Right cardiac atrium (tissue), 5 donors: Measurements from ENCODE around the gene P2RX5. TPM values are rescaled to one million over a fixed set of nuclear protein-coding genes. Genes with fewer than 3 reads are reported as not detected.

Experiments
- ATAC-seq, 2 donors: fragments of 200-7000 bp; cut with Tn5 transposase; one replicate each; pipeline versions ENCODE4 v1.8.0 to v1.9.1; 2020; ENCODE audit warnings: moderate library complexity in 2 of 2, mild to moderate bottlenecking in 1 of 2
- DNase-seq, 3 donors: peaks; one replicate each; pipeline ENCODE4 v3.0.0-alpha.2; 2020
- H3K27ac ChIP-seq: one replicate; pipeline ENCODE4 v1.5.1; 2013; ENCODE audit warnings: mild to moderate bottlenecking, low read length, control low read depth, moderate library complexity
- H3K27me3 ChIP-seq: one replicate; pipeline ENCODE4 v1.6.1; 2013; ENCODE audit not compliant: control insufficient read depth, insufficient read depth
- H3K4me1 ChIP-seq: one replicate; pipeline ENCODE4 v1.6.1; 2013; ENCODE audit warnings: low read length; ENCODE audit not compliant: control insufficient read depth, insufficient read depth
- H3K4me3 ChIP-seq: one replicate; pipeline ENCODE4 v1.5.1; 2013; ENCODE audit warnings: low read length, control low read depth
- H3K9me3 ChIP-seq: one replicate; pipeline ENCODE4 v1.6.1; 2013; ENCODE audit warnings: low read length; ENCODE audit not compliant: control insufficient read depth
- WGBS: extraction: QIAGEN DNeasy Blood & Tissue Kit; methylation state at CpG from one replicate; pipeline ENCODE4 v1.1.7; 2013; 5-methylcytosine and 5-hydroxymethylcytosine counted together
- intact Hi-C, 4 donors: fragments of 100-400 bp; cut with DNase I; formaldehyde crosslinking; loops; one replicate each; pipeline versions ENCODE4 v1.11.0 to v1.14.0; 2022 to 2023
- polyA plus RNA-seq: library from polyadenylated mRNA; stranded (reverse); fragments of 200-250 nt; gene quantifications from one replicate; pipeline ENCODE4 v1.2.3, GENCODE V29; 2013
- total RNA-seq, 4 donors: library from RNA; stranded (reverse); fragmentation: NEBNext Ultra II Directional; extraction: Animal tissue kit (Norgen Biotek cat#: 25700); gene quantifications; one replicate each; pipeline ENCODE4 v1.2.1, GENCODE V29; 2021
- donor health status: healthy with polysubstance abuse.
- donor health status: DM: no; HTN: yes; CAD: no.
- donor health status: DM: no; HTN: no; CAD: no.
- donor health status: DM: no; HTN: yes; CAD: no; lungs with severe emphysema.
- donor health status: DM: yes; HTN: yes; CAD: no.

Gene P2RX5
- total and polyA plus RNA-seq, 5 donors, result 5.8 to 12.5 (median 8.6) TPM

DNA sequence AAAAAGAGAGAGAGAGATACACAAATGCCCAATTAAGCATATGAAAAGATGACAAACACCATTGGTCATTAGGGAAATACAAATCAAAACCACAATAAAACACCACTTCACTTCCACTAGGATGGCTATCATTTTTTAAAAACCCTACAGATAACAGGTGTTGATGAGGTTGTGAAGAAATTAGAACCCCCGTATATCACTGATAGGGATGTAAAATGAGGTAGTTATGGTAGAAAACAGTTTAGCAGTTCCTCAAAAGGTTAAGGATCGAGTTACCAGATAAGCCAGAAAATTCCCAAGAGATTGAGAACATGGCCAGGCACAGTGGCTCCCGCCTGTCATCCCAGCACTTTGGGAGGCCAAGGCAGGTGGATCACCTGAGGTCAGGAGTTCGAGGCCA, 2.8 kb downstream of the P2RX5 start:
- Histone ChIP-seq H3K27me3 (no peaks in the 10 kb centered on the region), H3K27ac (no peak overlapping the region), H3K4me3 (no peak overlapping the region), H3K4me1 (no peaks in the 10 kb centered on the region), H3K9me3 (no peaks in the 10 kb centered on the region)
- intact Hi-C loops, result no loop called here
- DNase-seq (no peak), ATAC-seq (no peak)
- WGBS, result 49% methylated on average over 4 of the region's 4 CpGs

DNA sequence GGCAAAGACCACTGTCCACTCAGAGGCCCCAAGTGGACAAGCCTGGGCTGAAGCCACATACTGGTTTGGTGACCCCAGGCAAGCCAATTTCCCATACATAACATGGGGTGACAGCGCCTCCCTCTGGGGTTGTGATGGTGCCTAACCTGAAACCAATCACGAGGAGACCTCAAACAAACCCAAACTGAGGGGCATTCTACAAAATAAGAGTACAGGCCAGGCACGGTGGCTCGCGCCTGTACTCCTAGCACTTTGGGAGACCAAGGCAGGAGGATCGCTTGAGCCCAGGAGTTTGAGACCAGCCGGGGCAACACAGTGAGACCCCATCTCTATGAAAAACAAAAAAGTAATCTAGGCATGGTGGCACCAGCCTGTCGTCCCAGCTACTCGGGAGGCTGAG, 3.6 kb downstream of the P2RX5 start:
- ATAC-seq (no peak), DNase-seq (no peak)
- 82% methylated on average over 9 of the region's 9 CpGs for WGBS
- Histone ChIP-seq H3K27me3 (no peaks in the 10 kb centered on the region), H3K4me3 (no peak overlapping the region), H3K4me1 (no peaks in the 10 kb centered on the region), H3K9me3 (no peaks in the 10 kb centered on the region), H3K27ac (no peak overlapping the region)
- intact Hi-C loops, result no loop called here

DNA sequence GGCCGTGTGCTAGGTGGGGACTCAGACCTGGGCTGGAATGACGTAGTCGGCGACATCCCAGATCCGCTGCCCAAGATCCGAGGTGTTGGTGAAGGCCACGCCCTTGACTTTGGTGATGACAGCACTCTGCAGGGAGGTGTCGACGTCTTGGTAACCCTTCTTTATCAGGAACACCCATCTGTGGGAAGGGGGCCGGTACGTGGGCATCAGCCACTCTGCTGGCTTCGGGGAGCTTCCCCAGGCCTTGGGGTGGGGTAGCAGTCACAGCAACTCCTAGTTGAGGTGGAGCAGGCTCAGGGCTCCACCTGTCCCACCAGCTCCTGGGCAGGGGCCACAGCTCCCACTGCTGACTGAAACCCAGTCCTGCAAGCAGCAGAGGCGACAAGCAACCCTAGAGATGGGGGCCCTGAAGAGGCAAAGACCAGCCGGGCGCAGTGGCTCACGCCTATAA, 4.3 kb downstream of the P2RX5 start:
- H3K4me3 ChIP-seq, result no peak overlapping the region
- no peak overlapping the region for H3K27ac ChIP-seq
- DNase-seq, result no peak
- H3K9me3 ChIP-seq, result no peaks in the 10 kb centered on the region
- no peaks in the 10 kb centered on the region for H3K27me3 ChIP-seq
- intact Hi-C loops, result no loop called here
- ATAC-seq, result no peak
- no peaks in the 10 kb centered on the region for H3K4me1 ChIP-seq
- WGBS, result 62% methylated on average over 16 of the region's 16 CpGs

DNA sequence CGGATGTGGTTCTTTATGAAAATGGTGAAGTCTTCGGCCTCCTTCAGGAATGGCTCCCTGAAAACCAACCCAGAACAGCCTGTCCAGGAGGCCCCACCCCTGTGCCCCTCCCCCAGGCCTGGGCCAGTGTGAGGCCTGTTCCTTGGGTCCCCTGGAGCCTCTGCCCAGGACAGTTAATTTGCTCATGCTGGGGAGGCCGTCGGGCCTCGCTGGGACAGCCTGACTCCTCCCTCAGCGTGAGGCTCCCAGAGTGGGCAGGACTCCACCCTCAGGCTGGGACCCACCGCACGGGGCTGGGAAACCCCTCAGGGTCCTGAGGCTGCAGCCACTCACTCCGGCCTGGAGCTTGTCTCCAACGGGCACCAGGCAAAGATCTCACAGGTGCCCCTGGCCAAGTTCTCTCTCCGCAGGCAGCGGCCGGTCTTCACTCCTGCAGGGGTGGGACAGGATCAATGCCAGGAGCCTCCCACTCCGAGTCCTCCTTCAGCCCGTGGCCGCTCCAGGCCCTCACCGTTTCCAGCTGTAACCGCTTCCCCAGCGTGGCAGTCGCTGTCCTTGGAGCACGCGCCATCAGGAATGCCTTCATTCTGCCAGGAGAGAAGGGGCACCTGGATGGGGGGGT, 5.8 kb downstream of the P2RX5 start:
- Histone ChIP-seq H3K27ac (no peak overlapping the region), H3K27me3 (no peaks in the 10 kb centered on the region), H3K9me3 (no peaks in the 10 kb centered on the region), H3K4me3 (no peak overlapping the region), H3K4me1 (no peaks in the 10 kb centered on the region)
- DNase-seq (no peak), ATAC-seq (no peak)
- WGBS, result 70% methylated on average over 22 of the region's 22 CpGs
- intact Hi-C loops, result no loop called here

DNA sequence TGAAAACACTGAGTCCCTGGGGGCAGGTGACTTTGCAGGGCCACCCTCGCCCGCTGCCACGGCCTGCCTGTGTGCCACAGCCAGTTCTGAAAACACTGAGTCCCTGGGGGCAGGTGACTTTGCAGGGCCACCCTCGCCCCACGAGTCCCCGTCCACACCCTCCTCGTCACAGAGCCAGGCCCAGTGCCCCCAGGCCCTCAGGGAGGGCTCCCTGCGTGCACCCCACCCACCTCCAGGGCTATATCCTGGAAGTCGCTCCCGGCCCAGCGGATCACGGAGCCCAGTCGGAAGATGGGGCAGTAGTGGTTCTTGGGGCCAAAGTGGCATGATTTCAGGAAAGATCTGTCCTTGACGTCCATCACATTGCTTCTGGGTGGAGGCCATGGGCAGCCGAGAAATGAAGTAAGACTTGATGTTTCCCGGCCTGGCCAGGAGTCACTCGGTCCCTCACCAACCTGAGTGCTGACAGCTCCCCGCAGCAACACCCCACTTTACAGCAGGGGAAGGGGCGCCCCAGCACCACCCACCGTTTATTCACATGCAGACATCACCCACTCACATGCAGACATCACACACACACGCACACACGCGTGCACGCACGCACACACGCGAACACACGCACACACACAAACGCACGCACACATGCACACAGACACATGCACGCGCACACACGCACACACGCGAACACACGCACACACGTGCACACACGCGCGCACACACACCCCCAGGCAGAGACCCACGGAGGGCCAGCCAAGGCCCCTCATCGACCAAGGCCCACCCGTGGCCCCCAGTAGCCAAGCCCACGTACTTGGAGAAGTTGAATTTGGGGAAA, 6.5 kb downstream of the P2RX5 start:
- ATAC-seq, result no peak
- 86% methylated on average over 41 of the region's 44 CpGs for WGBS
- no peak overlapping the region for H3K4me3 ChIP-seq
- no peaks in the 10 kb centered on the region for H3K9me3 ChIP-seq
- DNase-seq, result no peak
- intact Hi-C loops, result no loop called here
- no peaks in the 10 kb centered on the region for H3K27me3 ChIP-seq
- no peak overlapping the region for H3K27ac ChIP-seq
- H3K4me1 ChIP-seq, result no peaks in the 10 kb centered on the region

DNA sequence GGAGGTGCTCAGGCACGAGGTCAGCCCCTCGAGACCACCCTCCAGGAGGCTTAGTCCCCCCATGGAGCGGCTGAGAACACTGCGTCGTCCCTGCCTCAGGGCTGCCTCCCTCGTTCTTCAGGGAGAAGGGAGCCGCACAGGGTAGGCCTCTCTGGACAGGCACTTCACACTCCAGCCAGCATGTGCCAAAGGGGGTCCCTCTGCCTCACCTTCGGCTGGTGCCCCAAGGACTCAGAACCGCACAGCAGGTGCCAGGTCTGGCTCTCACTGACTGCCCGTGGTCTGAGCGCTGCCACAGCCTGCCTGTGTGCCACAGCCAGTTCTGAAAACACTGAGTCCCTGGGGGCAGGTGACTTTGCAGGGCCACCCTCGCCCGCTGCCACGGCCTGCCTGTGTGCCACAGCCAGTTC, 7.1 kb downstream of the P2RX5 start:
- Histone ChIP-seq H3K4me3 (no peak overlapping the region), H3K9me3 (no peaks in the 10 kb centered on the region), H3K4me1 (no peaks in the 10 kb centered on the region), H3K27me3 (no peaks in the 10 kb centered on the region), H3K27ac (no peak overlapping the region)
- WGBS, result 73% methylated on average over 14 of the region's 14 CpGs
- DNase-seq (no peak), ATAC-seq (peak; percentile 26 to 42)
- intact Hi-C loops, result no loop called here

DNA sequence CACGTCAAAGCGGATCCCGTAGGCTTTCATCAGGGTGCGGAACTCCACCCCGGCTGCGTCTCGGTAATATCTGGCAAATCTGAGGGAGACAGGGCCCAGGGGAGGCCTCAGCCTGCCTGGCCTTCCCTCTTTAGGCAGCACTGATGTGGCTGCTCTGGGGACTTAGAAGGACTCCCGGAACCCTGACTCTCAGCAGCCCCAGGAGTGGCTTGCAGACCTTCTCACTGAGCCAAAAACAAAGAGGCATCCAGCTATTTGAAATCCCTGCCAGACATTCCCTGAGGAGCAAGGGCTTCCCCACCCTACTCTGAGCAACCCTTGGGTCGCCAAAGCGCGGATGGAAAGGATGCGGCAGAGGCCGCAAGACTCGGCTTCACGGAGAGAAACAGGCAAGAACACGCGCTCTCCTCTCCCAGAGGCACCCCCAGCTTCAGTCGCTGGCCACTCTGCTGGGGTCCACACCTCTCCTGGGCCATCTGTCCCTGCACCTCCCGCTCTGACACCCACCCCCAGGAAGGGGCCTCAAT, 7.9 kb downstream of the P2RX5 start:
- Histone ChIP-seq H3K27ac (no peak overlapping the region), H3K4me3 (no peak overlapping the region), H3K27me3 (no peaks in the 10 kb centered on the region), H3K4me1 (no peaks in the 10 kb centered on the region), H3K9me3 (no peaks in the 10 kb centered on the region)
- peak in 1 of 2 donors; percentile 33 for ATAC-seq
- DNase-seq, result no peak
- 33% methylated on average over 19 of the region's 19 CpGs for WGBS
- intact Hi-C loops, result no loop called here

DNA sequence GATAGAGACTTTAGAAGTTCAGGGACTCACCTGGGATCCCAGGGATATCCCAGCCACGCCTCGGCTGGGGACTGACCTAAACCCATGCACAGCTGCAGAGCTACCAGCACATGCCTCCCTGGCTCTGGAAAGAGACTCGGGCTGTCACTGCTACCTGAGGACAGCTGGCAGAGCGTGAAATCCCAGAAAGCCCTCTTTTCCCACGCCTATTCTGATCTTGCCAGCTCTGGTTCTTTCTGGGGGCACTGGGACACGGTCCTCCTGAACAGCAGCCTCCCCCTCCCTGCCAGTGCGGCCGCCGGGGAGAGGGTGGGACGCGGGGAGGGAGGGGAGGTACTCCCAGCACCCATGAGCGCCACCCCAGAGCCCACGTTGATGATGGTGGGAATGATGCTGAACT, 10.8 kb downstream of the P2RX5 start:
- 41% methylated on average over 13 of the region's 13 CpGs for WGBS
- peak in 1 of 3 donors; percentile 23 for DNase-seq

DNA sequence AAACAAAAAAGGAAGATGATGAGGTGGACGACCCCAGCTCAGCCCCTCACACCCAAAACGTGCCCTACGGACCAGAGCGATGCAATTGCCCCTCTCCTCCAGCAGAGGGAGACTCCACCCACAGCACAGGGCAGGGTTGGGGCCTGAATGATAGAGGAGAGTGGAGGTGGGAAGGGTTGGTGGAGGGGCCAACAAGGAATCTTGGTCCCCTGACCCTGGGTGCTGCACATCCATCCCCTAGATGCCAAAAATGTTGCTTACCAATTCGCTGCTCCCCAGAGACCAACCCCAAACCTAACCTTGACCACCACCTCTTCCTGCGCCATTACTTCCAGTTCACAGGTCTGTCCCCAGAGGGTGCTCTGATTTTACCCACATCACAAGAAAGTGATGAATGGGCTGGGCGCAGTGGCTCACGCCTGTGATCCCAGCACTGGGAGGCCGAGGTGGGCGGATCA, 12.9 kb downstream of the P2RX5 start:
- H3K4me1 ChIP-seq, result no peaks in the 10 kb centered on the region
- DNase-seq (peak in 1 of 3 donors; percentile 56), ATAC-seq (peak; percentile 71 to 73)
- H3K27ac ChIP-seq, result no peak overlapping the region
- intact Hi-C loops, result no loop called here
- no peaks in the 10 kb centered on the region for H3K27me3 ChIP-seq
- 29% methylated on average over 10 of the region's 10 CpGs for WGBS
- no peak overlapping the region for H3K4me3 ChIP-seq
- no peaks in the 10 kb centered on the region for H3K9me3 ChIP-seq

More for the DNA sequence above, 10.8 kb downstream of the P2RX5 start:
- Histone ChIP-seq H3K4me1 (no peaks in the 10 kb centered on the region), H3K27ac (no peak overlapping the region), H3K4me3 (no peak overlapping the region), H3K27me3 (no peaks in the 10 kb centered on the region), H3K9me3 (no peaks in the 10 kb centered on the region)
- ATAC-seq, result no peak
- intact Hi-C loops, result no loop called here

DNA sequence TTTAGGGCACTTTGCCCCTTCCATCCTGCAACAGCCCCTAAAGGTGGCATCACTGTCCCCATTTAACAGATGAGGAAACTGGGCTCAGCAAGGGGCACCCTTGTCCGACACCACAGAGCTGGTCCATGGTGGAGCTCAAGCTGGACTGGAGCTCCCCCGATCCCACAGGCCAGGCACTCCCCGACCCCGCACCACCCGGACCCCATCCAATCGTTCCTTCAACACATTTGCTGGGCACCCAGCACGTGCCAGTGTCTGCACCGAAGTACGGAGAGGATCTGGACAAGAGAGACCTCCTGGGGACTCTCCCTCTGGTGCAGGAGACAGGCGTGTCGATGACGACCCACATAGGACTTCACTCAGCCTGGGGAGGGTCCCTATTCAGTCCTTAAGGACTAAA, 13.9 kb downstream of the P2RX5 start:
- no peak overlapping the region for H3K27ac ChIP-seq
- ATAC-seq (peak in 1 of 2 donors; percentile 21), DNase-seq (no peak)
- intact Hi-C loops, result no loop called here
- WGBS, result 86% methylated on average over 12 of the region's 12 CpGs
- H3K9me3 ChIP-seq, result no peaks in the 10 kb centered on the region
- H3K4me1 ChIP-seq, result no peaks in the 10 kb centered on the region
- H3K27me3 ChIP-seq, result no peaks in the 10 kb centered on the region
- no peak overlapping the region for H3K4me3 ChIP-seq

DNA sequence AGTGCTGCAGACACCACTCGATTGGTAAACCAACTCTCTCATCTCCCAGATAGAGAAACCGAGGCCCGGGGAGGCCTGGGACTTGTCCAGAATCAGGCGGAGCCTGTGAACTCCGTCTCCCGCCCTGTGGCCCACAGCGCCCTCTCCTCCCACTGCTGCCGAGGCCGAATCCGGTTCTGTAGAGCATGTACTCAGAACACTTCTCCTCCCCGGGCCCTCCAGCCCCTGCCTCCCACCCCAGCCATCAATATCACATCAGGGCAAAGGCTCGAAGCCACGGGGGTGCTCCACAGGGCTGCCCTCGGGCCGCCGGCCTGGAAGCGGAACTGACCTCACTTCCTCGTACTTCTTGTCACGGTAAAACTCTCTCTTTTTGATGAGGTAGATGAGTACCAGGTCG, 14.4 kb downstream of the P2RX5 start:
- Histone ChIP-seq H3K27me3 (no peaks in the 10 kb centered on the region), H3K27ac (no peak overlapping the region), H3K4me1 (no peaks in the 10 kb centered on the region), H3K9me3 (no peaks in the 10 kb centered on the region), H3K4me3 (no peak overlapping the region)
- intact Hi-C loops, result no loop called here
- no peak for DNase-seq
- ATAC-seq, result no peak
- 76% methylated on average over 20 of the region's 20 CpGs for WGBS
